K562 (cell line): ENCODE data around the gene DAPL1. TPM values are rescaled to one million over a fixed set of nuclear protein-coding genes. Genes with fewer than 3 reads are reported as not detected.

Source experiments
- ATAC-seq: fragments of 200-7000 bp; cut with Tn5 transposase; 3 replicates; pipeline ENCODE4 v1.9.1; 2020; ENCODE audit warnings: moderate library complexity
- BruUV-seq: library from RNA; stranded (reverse); fragments of 400-500 nt; replicated peaks from 2 replicates; lab custom pipeline; 2021; lab: Mats Ljungman, UMichigan
- CTCF ChIA-PET: fragments of 300-600 bp; formaldehyde crosslinking; extraction: SDS; loops from one replicate; lab custom pipeline; 2021; ENCODE audit warnings: low intra/inter-chr PET ratio; lab: Yijun Ruan, JAX
- POLR2A ChIA-PET: fragments of 300-600, 350-650 bp; sonication (Branson Sonifier 250); formaldehyde crosslinking; extraction: SDS; loops from one replicate; lab custom pipeline; 2021; ENCODE audit warnings: antibody characterized with exemption, inconsistent platforms; lab: Yijun Ruan, JAX
- DNase-seq, 4 experiments: peaks; one replicate each; pipeline versions ENCODE4 v3.0.0 to v3.0.0-alpha.2; 2011 to 2018; ENCODE audit warnings: low spot score in 3 of 4, mixed read lengths in 3 of 4; ENCODE audit errors: extremely low read depth in 1 of 4
- FAIRE-seq: peaks from 2 replicates; lab custom pipeline; 2011; peaks lifted over from hg19 to GRCh38; lab: Jason Lieb, UNC
- H2AFZ ChIP-seq: 2 replicates; pipeline ENCODE4 v1.6.0; 2011; ENCODE audit warnings: low read depth, low read length, control low read depth, inconsistent platforms
- H3K27ac ChIP-seq: fragments of 200-600 bp; 3 replicates; pipeline ENCODE4 v1.8.0; 2011; ENCODE audit warnings: low read depth, mild to moderate bottlenecking, control low read depth, inconsistent platforms, low read length, moderate library complexity, mixed read lengths; ENCODE audit errors: extremely low read depth
- H3K27me3 ChIP-seq, 2 experiments: fragments of 300-600 bp in 1 of 2; 2 replicates in 1 of 2; 3 replicates in 1 of 2; pipeline versions ENCODE4 v1.6.0 to v1.8.0; 2011; ENCODE audit warnings: inconsistent platforms in 2 of 2, low read length in 2 of 2, mild to moderate bottlenecking in 1 of 2, mixed read lengths in 1 of 2, moderate library complexity in 1 of 2; ENCODE audit not compliant: control insufficient read depth in 2 of 2, insufficient read depth in 2 of 2
- H3K36me3 ChIP-seq: fragments of 300-600 bp; 3 replicates; pipeline ENCODE4 v1.8.0; 2011; ENCODE audit warnings: mild to moderate bottlenecking, low read length, inconsistent platforms; ENCODE audit not compliant: control insufficient read depth, insufficient read depth
- H3K4me1 ChIP-seq, 2 experiments: fragments of 200-600 bp in 1 of 2; replicated peaks in 1 of 2; 2 replicates in 1 of 2; 3 replicates in 1 of 2; pipeline versions ENCODE4 v1.5.1 to v1.8.0; 2011; ENCODE audit warnings: inconsistent platforms in 2 of 2, low read length in 2 of 2, mild to moderate bottlenecking in 1 of 2, mixed read lengths in 1 of 2, moderate library complexity in 1 of 2; ENCODE audit not compliant: control insufficient read depth in 2 of 2, insufficient read depth in 2 of 2
- H3K4me2 ChIP-seq: 2 replicates; pipeline ENCODE4 v1.6.1; 2011; ENCODE audit warnings: low read length, control low read depth, inconsistent platforms, mixed read lengths; ENCODE audit not compliant: insufficient read depth
- H3K4me3 ChIP-seq: fragments of 200-600 bp; sonication (generic), shearing (Covaris generic); 2 replicates; pipeline ENCODE4 v1.5.1; 2016; ENCODE audit warnings: control low read depth, inconsistent platforms
- H3K79me2 ChIP-seq: fragments of 200-600 bp; 3 replicates; pipeline ENCODE4 v1.8.0; 2011; ENCODE audit warnings: low read length, inconsistent platforms; ENCODE audit not compliant: control insufficient read depth, insufficient read depth
- H3K9ac ChIP-seq, 2 experiments: 2 replicates each; pipeline versions ENCODE4 v1.6.0 to v1.6.1; 2011; ENCODE audit warnings: low read depth in 2 of 2, low read length in 2 of 2, control low read depth in 1 of 2, inconsistent platforms in 1 of 2, mild to moderate bottlenecking in 1 of 2, mixed read lengths in 1 of 2; ENCODE audit not compliant: insufficient read depth in 1 of 2
- H3K9me1 ChIP-seq: one replicate; pipeline ENCODE4 v1.6.0; 2011; ENCODE audit warnings: inconsistent platforms, mild to moderate bottlenecking, low read length, moderate library complexity; ENCODE audit not compliant: control insufficient read depth, insufficient read depth
- H3K9me3 ChIP-seq: replicated peaks from 2 replicates; pipeline ENCODE4 v1.5.1; 2011; ENCODE audit warnings: low read depth, low read length, inconsistent platforms; ENCODE audit not compliant: control insufficient read depth, insufficient read depth
- H4K20me1 ChIP-seq: replicated peaks from 2 replicates; pipeline ENCODE4 v1.6.1; 2011; ENCODE audit warnings: low read length, inconsistent platforms, mixed read lengths; ENCODE audit not compliant: control insufficient read depth, insufficient read depth
- CBFB ChIP-seq: sonication (generic); formaldehyde crosslinking; IDR thresholded peaks from 2 replicates; pipeline ENCODE4 v1.4.0; 2020; ENCODE audit warnings: mild to moderate bottlenecking, missing genetic modification reagents
- MXI1 ChIP-seq: IDR thresholded peaks from 2 replicates; pipeline ENCODE4 v1.6.1; 2011; ENCODE audit warnings: low read depth, mild to moderate bottlenecking, improper control_type of control experiment, low read length
- MYC ChIP-seq, 2 experiments: fragments of 250-450 bp in 1 of 2; sonication (Bioruptor Pico) in 1 of 2; IDR thresholded peaks; 2 replicates each; pipeline versions ENCODE4 v1.5.1 to v1.6.1; 2012 to 2021; ENCODE audit warnings: low read depth in 2 of 2, borderline replicate concordance in 1 of 2, improper control_type of control experiment in 1 of 2, low read length in 1 of 2, mild to moderate bottlenecking in 1 of 2, moderate library complexity in 1 of 2
- NFRKB ChIP-seq: fragments of 450-650 bp; IDR thresholded peaks from 2 replicates; pipeline ENCODE4 v1.6.1; 2016; ENCODE audit warnings: low read depth
- NKRF ChIP-seq: fragments of 450-650 bp; IDR thresholded peaks from 2 replicates; pipeline ENCODE4 v1.6.1; 2016; ENCODE audit warnings: borderline replicate concordance
- PHB ChIP-seq: fragments of 250-450 bp; sonication (Bioruptor Pico); IDR thresholded peaks from 2 replicates; pipeline ENCODE4 v1.5.0; 2021
- SMARCB1 ChIP-seq: IDR thresholded peaks from 2 replicates; pipeline ENCODE4 v1.6.1; 2011; ENCODE audit warnings: improper control_type of control experiment, low read depth; ENCODE audit not compliant: insufficient read length
- SNIP1 ChIP-seq: fragments of 450-650 bp; IDR thresholded peaks from 2 replicates; pipeline ENCODE4 v1.7.1; 2017; ENCODE audit warnings: low read depth, mild to moderate bottlenecking
- ZBTB49 ChIP-seq: sonication (generic); formaldehyde crosslinking; IDR thresholded peaks from 2 replicates; pipeline ENCODE4 v1.8.0; 2022; ENCODE audit warnings: missing genetic modification reagents, mild to moderate bottlenecking, borderline replicate concordance
- ZNF444 ChIP-seq: fragments of 250-450 bp; sonication (Bioruptor Pico); IDR thresholded peaks from 2 replicates; pipeline ENCODE4 v1.4.0; 2020; ENCODE audit warnings: mild to moderate bottlenecking, moderate library complexity
- WGBS: fragments of 100-300 bp; shearing (Covaris generic); methylation state at CpG from one replicate; pipeline ENCODE4 v1.1.6; 2016; ENCODE audit warnings: low coverage, mixed read lengths; ENCODE audit not compliant: insufficient coverage; ENCODE audit errors: missing lambda C conversion rate; 5-methylcytosine and 5-hydroxymethylcytosine counted together
- in situ Hi-C: fragments of 300-500 bp; cut with MboI; formaldehyde crosslinking; loops from 4 replicates; pipeline ENCODE4 v1.15.0; 2018; ENCODE audit warnings: inconsistent platforms, mixed read lengths
- intact Hi-C: fragments of 100-400 bp; cut with micrococcal nuclease; formaldehyde crosslinking; loops from 2 replicates; pipeline ENCODE4 v1.14.2; 2022
- polyA plus RNA-seq, 8 experiments: library from polyadenylated mRNA; depleted of rRNA in 4 of 8; stranded (reverse) in 5 of 8; unstranded in 3 of 8; fragments of >200 nt; fragmentation: Nextera tagmentation in 2 of 8; fragmentation: Illumina TruSeq in 1 of 8; extraction: Ambion mirVana in 2 of 8; extraction: Trizol in 1 of 8; gene quantifications; 2 replicates each; pipeline versions ENCODE4 v1.2.1 to v1.2.3, GENCODE V29; 2011 to 2014; ENCODE audit warnings: inconsistent platforms in 1 of 8, missing spikeins in 1 of 8
- total RNA-seq, 7 experiments: library from RNA; depleted of rRNA in 6 of 7; stranded (reverse); fragments of >200 nt in 6 of 7; fragmentation: Illumina TruSeq in 2 of 7; extraction: Trizol in 2 of 7; gene quantifications; 2 replicates each; pipeline versions ENCODE4 v1.2.1 to v1.2.3, GENCODE V29; 2011 to 2021; ENCODE audit warnings: low replicate concordance in 1 of 7
- TF ChIP-seq, protein P1 (sequence below): sonication (generic); formaldehyde crosslinking; IDR thresholded peaks from 2 replicates; pipeline ENCODE4 v1.8.0; 2022; ENCODE audit warnings: mild to moderate bottlenecking, missing genetic modification reagents

The DAPL1 gene
- total and polyA plus RNA-seq, 9 of the 15 experiments (the other 6 are each of a cell fraction or from before 2014, with no cell fraction given) = not detected

GRCh38 chr2:158756976-158757375 lies 38.1 kb upstream of the DAPL1 start:
- Histone ChIP-seq H3K4me1 (no peaks in the 10 kb centered on the region), H3K9me3 (no peaks in the 10 kb centered on the region), H2AFZ (no peak overlapping the region), H3K27ac (no peak overlapping the region), H3K9me1 (no peaks in the 10 kb centered on the region), H3K4me2 (no peak overlapping the region), H3K79me2 (no peaks in the 10 kb centered on the region), H3K9ac (no peak overlapping the region), H3K4me3 (no peak overlapping the region), H4K20me1 (no peaks in the 10 kb centered on the region), H3K27me3 (peaks cover 12 to 35% of the 10 kb centered on the region in 2 experiments; a peak in 3 of 5 replicates), H3K36me3 (no peaks in the 10 kb centered on the region)
- ChIA-PET CTCF (no interaction called here), POLR2A (interaction anchor here (0.6 kb wide), 1 partner anchor 66 kb away, joined by 3 read pairs; no protein-coding TSS in a partner anchor)
- WGBS = 7% methylated on average over 10 of the region's 10 CpGs
- FAIRE-seq (no peak), DNase-seq (no peak), ATAC-seq (no peak)
- no TSS peak for BruUV-seq
- in situ Hi-C loops (no loop called here), intact Hi-C loops (no loop called here)
- no peak for TF ChIP-seq CBFB (CRISPR knock-in tag)

DNA sequence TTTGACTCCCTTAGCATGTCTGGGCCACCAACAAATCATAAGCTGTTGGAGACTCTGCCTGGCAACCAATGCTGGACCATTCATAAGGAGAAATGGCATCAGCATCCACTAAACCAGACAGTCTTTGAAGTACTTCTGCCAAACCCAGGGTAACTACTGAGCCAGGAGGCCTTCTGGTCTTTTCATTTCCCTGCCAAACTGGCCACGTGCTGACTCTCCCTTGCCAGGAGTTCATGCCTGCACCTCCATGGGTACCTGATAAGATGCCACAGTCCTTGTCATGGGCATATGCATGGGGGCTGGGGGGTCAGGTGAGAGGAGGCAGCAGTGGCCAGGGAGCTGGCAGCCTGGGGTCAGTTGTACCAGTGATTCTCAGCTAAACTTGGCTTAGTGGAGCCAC lies 34.2 kb upstream of the DAPL1 start:
- no peaks in the 10 kb centered on the region for H3K9me3 ChIP-seq
- H3K9ac ChIP-seq = no peak overlapping the region
- intact Hi-C loops (no loop called here), in situ Hi-C loops (no loop called here)
- no peaks in the 10 kb centered on the region for H3K9me1 ChIP-seq
- POLR2A ChIA-PET = no interaction called here
- ATAC-seq (no peak), FAIRE-seq (no peak), DNase-seq (no peak)
- CTCF ChIA-PET = no interaction called here
- no peaks in the 10 kb centered on the region for H3K4me1 ChIP-seq
- peaks cover 10 to 29% of the 10 kb centered on the region in 2 experiments; a peak in 3 of 5 replicates for H3K27me3 ChIP-seq
- no peaks in the 10 kb centered on the region for H3K79me2 ChIP-seq
- H3K36me3 ChIP-seq = no peaks in the 10 kb centered on the region
- no peaks in the 10 kb centered on the region for H4K20me1 ChIP-seq
- 0% methylated on average over 1 of the region's 1 CpG for WGBS
- no peak overlapping the region for H3K4me3 ChIP-seq
- no peak overlapping the region for H2AFZ ChIP-seq
- no peak overlapping the region for H3K27ac ChIP-seq
- no TSS peak for BruUV-seq
- H3K4me2 ChIP-seq = no peak overlapping the region
- TF ChIP-seq MXI1 (no peak), NFRKB (no peak), SNIP1 (no peak), PHB (CRISPR knock-in tag) (no peak), SMARCB1 (no peak), NKRF (no peak), ZBTB49 (CRISPR knock-in tag) (no peak), MYC (IDR thresholded peaks at IDR 0.05; ENCODE audit: low read depth, low read length) (no peak), MYC (CRISPR knock-in tag; IDR thresholded peaks at IDR 0.05; ENCODE audit: borderline replicate concordance, low read depth) (no peak), ZNF444 (CRISPR knock-in tag) (no peak)
- TF ChIP-seq, protein P1, sequence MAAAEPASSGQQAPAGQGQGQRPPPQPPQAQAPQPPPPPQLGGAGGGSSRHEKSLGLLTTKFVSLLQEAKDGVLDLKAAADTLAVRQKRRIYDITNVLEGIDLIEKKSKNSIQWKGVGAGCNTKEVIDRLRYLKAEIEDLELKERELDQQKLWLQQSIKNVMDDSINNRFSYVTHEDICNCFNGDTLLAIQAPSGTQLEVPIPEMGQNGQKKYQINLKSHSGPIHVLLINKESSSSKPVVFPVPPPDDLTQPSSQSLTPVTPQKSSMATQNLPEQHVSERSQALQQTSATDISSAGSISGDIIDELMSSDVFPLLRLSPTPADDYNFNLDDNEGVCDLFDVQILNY (CRISPR knock-in tag) = no peak
